GM21528 (cell line): ENCODE results near the gene ITGA6.

ENCODE experiments used
- ATAC-seq: cut with Tn5 transposase; IDR thresholded peaks from one replicate; pipeline ENCODE4 v1.9.1; 2021; ENCODE audit warnings: mild to moderate bottlenecking, moderate library complexity; ENCODE audit not compliant: unreplicated experiment, low FRiP score

The ITGA6 gene

GRCh38 chr2:172415157-172415864, 12.1 kb upstream of the ITGA6 start:
- ATAC-seq = no peak

- no peak for ATAC-seq
Observed at GRCh38 chr2:172415865-172416183, 11.6 kb upstream of the ITGA6 start.

GRCh38 chr2:172416447-172417058, 10.8 kb upstream of the ITGA6 start:
- ATAC-seq = no peak

GRCh38 chr2:172420216-172420615, 7.2 kb upstream of the ITGA6 start:
- no peak for ATAC-seq

- ATAC-seq = no peak
Observed at GRCh38 chr2:172423160-172423559, 4.2 kb upstream of the ITGA6 start.

GRCh38 chr2:172425336-172425735, 2.0 kb upstream of the ITGA6 start:
- ATAC-seq = no peak

- ATAC-seq = no peak
Observed at GRCh38 chr2:172426635-172427255, 641 bp upstream of the ITGA6 start.

- ATAC-seq = no peak
Observed at GRCh38 chr2:172427990-172428831, 825 bp downstream of the ITGA6 start.

GRCh38 chr2:172428832-172429210, 1.4 kb downstream of the ITGA6 start:
- ATAC-seq = no peak

GRCh38 chr2:172429301-172429968, 2.0 kb downstream of the ITGA6 start:
- no peak for ATAC-seq

GRCh38 chr2:172430027-172430426, 2.6 kb downstream of the ITGA6 start:
- no peak for ATAC-seq

GRCh38 chr2:172430678-172431077, 3.3 kb downstream of the ITGA6 start:
- ATAC-seq = no peak

- ATAC-seq = no peak
Observed at GRCh38 chr2:172431463-172431862, 4.1 kb downstream of the ITGA6 start.

- ATAC-seq = no peak
Observed at GRCh38 chr2:172431993-172432392, 4.6 kb downstream of the ITGA6 start.

- no peak for ATAC-seq
Observed at GRCh38 chr2:172433144-172433543, 5.8 kb downstream of the ITGA6 start.

GRCh38 chr2:172434821-172435605, 7.6 kb downstream of the ITGA6 start:
- ATAC-seq = no peak

- ATAC-seq = no peak
Observed at GRCh38 chr2:172435606-172435911, 8.2 kb downstream of the ITGA6 start.

GRCh38 chr2:172436889-172437288, 9.5 kb downstream of the ITGA6 start:
- ATAC-seq = no peak

GRCh38 chr2:172437419-172438341, 10.3 kb downstream of the ITGA6 start:
- ATAC-seq = peak; percentile 64
